GM12875 (cell line): ENCODE results near the gene ARHGEF16.

Source experiments
- H3K4me3 ChIP-seq: one replicate; pipeline ENCODE4 v1.5.1; 2011; ENCODE audit warnings: low read depth, low read length, control low read depth
- TF ChIP-seq, protein P1 (sequence below): IDR thresholded peaks from 2 replicates; pipeline ENCODE4 v1.5.1; 2011; ENCODE audit warnings: low read depth, mild to moderate bottlenecking, control low read depth, inconsistent platforms, low read length, moderate library complexity, borderline replicate concordance; ENCODE audit not compliant: insufficient read depth

The ARHGEF16 gene

DNA sequence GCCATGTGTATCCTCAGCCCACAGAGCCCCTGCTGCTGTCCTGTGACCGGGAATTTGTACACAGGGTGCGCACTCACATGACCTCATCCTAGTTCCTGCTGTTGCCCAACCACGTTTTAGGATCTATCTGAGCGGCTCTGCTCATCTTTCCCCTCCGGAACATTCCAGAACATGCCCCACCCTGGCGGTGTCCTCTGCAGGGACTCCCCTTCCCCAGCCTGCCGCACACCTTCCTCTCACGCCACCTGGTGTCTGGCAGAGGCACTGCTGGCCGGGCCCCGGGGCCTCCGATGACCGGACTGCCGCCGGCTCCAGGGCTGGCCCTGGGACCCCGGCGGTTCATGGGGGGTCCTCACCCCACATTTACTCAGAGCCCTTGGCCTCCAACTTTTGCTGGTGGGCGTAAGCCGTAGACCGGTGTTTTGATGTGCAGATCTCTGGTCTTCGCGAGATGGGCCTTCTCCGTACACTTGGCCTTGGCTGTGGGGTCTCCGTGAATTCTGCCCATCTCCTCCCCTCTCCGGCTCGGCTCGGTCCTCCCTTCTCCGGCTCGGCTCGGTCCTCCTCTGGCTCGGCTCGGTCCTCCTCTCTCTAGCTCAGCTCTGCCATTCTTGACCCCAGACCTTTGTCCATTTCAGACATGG is 29.5 kb downstream of the ARHGEF16 start:
- no peak overlapping the region for H3K4me3 ChIP-seq
- TF ChIP-seq, protein P1, sequence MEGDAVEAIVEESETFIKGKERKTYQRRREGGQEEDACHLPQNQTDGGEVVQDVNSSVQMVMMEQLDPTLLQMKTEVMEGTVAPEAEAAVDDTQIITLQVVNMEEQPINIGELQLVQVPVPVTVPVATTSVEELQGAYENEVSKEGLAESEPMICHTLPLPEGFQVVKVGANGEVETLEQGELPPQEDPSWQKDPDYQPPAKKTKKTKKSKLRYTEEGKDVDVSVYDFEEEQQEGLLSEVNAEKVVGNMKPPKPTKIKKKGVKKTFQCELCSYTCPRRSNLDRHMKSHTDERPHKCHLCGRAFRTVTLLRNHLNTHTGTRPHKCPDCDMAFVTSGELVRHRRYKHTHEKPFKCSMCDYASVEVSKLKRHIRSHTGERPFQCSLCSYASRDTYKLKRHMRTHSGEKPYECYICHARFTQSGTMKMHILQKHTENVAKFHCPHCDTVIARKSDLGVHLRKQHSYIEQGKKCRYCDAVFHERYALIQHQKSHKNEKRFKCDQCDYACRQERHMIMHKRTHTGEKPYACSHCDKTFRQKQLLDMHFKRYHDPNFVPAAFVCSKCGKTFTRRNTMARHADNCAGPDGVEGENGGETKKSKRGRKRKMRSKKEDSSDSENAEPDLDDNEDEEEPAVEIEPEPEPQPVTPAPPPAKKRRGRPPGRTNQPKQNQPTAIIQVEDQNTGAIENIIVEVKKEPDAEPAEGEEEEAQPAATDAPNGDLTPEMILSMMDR = peak; percentile 91

DNA sequence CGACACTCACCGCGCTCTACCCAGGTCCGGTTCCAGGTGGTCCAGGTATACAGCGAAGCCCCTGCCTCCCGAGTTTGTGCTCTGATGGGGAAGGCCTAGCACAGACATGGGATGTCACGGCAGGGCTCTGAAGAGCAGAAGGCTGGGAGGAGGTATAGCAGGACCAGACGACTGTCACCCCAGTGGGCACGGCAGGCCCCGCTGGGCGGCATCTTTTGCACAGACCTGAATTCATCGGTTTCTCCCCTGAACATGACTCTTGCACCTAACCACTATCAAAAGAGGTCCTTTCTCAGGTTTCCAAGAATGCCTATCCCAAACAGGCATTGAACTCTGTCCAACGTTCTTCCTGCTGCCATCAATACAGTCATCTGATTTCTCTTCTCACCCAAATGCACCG is 30.6 kb downstream of the ARHGEF16 start:
- TF ChIP-seq, protein P1 = no peak
- H3K4me3 ChIP-seq = no peak overlapping the region

DNA sequence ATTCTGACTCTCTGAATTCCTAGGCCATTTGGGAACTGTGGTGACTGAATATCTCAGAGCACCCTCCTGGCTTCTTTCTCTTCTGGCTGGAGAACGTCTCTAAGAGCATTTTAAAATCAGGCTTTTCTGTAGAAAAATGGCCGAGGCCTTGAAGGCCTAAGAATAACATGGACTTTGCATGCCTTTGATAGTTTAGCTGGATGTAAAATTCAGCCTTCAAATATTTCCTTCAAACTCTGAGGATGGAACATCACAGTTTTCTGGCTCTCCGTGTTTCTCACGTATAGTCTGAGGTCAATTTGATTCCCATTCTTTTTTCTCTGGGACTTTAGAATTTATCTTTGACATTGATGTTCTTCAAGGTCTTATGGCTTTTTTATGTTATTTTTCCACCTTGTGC is 34.0 kb downstream of the ARHGEF16 start:
- TF ChIP-seq, protein P1 = no peak
- no peak overlapping the region for H3K4me3 ChIP-seq

DNA sequence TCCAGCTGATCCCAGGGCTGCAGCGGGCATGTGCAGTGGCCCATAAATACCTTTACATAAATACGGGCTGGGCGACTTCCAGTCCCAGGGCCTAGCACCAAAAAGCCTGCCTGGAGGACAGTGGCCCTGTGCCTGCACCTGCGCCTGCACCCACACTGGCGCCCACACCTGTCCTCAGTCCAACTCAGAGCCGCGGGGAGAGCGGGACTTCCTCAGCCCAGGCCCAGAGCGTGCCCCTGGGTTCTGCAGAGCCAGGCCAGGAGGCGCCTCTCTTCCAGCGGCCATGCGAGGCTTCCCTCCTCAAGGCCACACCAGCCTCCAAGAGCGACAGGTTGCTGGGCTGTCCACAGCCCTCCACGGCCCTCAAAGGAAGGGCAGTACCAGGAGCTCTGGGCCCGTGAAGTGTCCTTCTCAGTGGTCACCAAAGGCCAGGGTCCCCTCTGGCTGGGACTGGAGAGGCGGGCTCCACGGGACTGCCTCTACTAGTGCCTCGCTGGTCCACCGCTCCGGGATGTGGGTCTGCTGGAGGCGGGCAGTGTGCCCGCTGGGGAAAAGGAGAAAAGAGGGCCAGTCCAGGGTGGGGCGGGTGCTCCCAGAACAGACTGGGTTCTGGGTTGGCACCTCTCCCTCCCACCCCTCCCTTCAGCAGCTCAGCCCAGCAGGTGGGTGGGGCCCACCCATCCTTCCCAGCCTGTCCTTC is 35.7 kb downstream of the ARHGEF16 start:
- TF ChIP-seq, protein P1 = no peak
- no peak overlapping the region for H3K4me3 ChIP-seq

DNA sequence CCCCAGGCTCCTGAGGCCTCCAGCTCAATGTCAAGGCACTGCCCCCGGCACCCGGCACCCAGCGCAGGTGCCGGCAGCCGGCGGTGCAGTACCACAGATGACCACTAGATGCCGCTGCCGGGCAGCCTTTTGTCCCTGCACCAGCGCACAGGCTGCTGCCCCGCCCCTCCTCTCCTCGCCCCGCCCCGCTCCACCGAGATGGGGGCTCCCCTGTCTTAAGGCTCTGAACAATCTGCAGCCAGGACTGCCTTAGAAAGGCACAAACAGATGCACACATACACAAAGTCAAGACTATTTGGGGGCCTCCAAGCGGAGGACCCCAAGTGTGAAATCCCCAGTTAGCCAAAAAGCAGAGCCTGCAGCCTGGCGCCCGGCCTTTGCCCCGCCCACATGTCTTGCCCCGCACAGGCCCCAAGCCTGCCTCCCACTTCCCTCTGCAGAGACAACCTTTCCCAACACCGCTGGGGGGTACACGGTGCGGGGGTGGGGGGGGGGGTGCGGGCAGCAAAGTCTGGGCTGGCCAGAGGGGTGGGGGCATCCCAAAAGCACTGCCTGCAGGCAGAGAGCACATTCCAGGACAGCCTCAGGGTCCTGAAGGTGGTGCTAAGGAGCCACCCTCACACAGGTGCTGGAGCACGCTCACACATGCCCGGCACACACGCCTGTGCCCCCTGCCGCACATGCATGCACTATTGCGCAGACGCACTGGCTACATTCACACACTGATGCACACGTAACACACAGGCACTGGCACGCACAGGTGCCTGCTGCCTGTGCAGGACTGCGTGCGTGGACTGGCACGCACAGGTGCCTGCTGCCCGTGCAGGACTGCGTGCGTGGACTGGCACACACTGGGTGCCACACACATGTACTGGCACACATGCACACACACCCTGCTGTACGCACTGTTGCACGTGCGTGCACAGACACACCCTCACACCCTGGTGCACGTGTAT is 37.1 kb downstream of the ARHGEF16 start:
- no peak overlapping the region for H3K4me3 ChIP-seq
- TF ChIP-seq, protein P1 = peak; percentile 99

DNA sequence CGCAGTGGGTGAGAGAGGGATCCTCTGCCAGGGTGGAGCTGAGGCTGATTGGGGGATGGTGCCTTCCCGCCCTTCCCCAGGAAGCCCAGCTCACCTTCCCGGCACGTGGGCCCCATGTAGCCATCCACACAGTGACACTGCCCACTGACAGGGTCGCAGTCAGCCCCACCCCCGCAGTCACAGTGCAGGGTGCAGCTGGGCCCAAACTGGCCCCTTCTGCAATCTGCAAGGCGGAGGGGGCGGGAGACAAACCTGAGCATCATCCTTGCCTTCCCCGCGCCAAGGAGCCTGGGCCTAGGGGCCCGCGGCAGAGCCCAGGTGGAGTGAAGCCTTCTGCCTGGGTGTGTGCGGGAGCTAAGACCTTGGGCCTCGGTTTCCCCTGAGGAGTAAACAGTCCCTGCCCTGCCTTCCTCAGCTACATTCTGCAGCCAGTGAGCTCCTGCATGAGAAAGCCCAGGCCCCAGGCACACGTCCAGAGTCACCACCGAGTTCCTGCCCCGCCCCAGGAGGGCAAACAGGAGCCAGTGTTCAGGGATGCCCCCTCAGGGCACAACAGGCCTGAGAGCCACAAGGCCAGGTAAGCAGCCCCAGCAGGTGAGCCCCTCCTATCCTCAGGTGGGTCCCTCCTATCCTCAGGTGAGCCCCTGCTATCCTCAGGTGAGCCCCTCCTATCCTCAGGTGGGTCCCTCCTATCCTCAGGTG is 38.2 kb downstream of the ARHGEF16 start:
- TF ChIP-seq, protein P1 = no peak
- no peak overlapping the region for H3K4me3 ChIP-seq
